Upper lobe of right lung (tissue), 1 donor: ENCODE results near the gene DCUN1D1. TPM values are rescaled to one million over a fixed set of nuclear protein-coding genes. Genes with fewer than 3 reads are reported as not detected.

Experiments used
- ATAC-seq: fragments of 200-7000 bp; cut with Tn5 transposase; one replicate; pipeline ENCODE4 v1.9.1; 2020; ENCODE audit warnings: mild to moderate bottlenecking, moderate library complexity
- DNase-seq: peaks from one replicate; pipeline ENCODE4 v3.0.0-alpha.2; 2020
- H3K27ac ChIP-seq: fragments of 200-600 bp; one replicate; pipeline ENCODE4 v1.8.0; 2022
- H3K27me3 ChIP-seq: fragments of 200-600 bp; one replicate; pipeline ENCODE4 v1.8.0; 2022; ENCODE audit warnings: mild to moderate bottlenecking
- H3K36me3 ChIP-seq: fragments of 200-600 bp; one replicate; pipeline ENCODE4 v1.8.0; 2022
- H3K4me1 ChIP-seq: fragments of 200-600 bp; one replicate; pipeline ENCODE4 v1.8.0; 2022
- H3K4me3 ChIP-seq: fragments of 200-600 bp; one replicate; pipeline ENCODE4 v1.8.0; 2022; ENCODE audit warnings: mild to moderate bottlenecking
- H3K9me3 ChIP-seq: fragments of 200-600 bp; one replicate; pipeline ENCODE4 v1.8.0; 2022
- CTCF ChIP-seq: fragments of 200-600 bp; IDR thresholded peaks from one replicate; pipeline ENCODE4 v1.8.0; 2022; ENCODE audit warnings: antibody characterized with exemption
- intact Hi-C: fragments of 100-400 bp; cut with DNase I; formaldehyde crosslinking; loops from one replicate; pipeline ENCODE4 v1.11.0; 2022
- total RNA-seq: library from RNA; stranded (reverse); fragmentation: NEBNext Ultra II Directional; extraction: Animal tissue kit (Norgen Biotek cat#: 25700); gene quantifications from one replicate; pipeline ENCODE4 v1.2.1, GENCODE V29; 2021
- donor health status: DM: no; HTN: yes; CAD: no; lungs with severe emphysema.

DCUN1D1 gene
- total RNA-seq, 1 donor from 2014 or later: 49.9 TPM

- no peak for ATAC-seq
- TF ChIP-seq CTCF: no peak
- H3K4me3 ChIP-seq: no peak overlapping the region
- peaks cover 32% of the 10 kb centered on the region for H3K36me3 ChIP-seq
- intact Hi-C loops: no loop called here
- no peak overlapping the region for H3K27ac ChIP-seq
- H3K9me3 ChIP-seq: no peaks in the 10 kb centered on the region
- no peak for DNase-seq
- peaks cover 4% of the 10 kb centered on the region for H3K4me1 ChIP-seq
- H3K27me3 ChIP-seq: no peaks in the 10 kb centered on the region
Observed at GRCh38 chr3:182957676-182958266, 22.6 kb downstream of the DCUN1D1 start.

DNA sequence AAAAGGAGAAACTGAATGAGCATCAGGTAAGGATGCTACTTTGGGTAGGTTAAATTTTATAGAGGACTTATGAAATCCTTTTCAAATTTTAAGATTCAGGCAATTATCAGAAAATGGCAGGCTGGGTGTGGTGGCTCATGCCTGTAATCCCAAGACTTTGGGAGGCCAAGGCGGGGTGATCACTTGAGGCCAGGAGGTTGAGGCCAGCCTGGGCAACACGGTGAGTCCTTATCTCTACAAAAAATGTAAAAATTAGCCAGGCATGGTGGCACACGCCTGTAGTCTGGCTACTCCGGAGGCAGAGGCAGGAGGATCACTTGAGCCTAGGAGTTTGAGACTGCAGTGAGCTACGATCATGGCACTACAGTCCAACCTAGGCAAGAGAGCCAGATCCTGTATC is 23.1 kb downstream of the DCUN1D1 start:
- Histone ChIP-seq H3K36me3 (peaks cover 28% of the 10 kb centered on the region), H3K9me3 (no peaks in the 10 kb centered on the region), H3K27ac (no peak overlapping the region), H3K4me3 (no peak overlapping the region), H3K4me1 (no peaks in the 10 kb centered on the region), H3K27me3 (no peaks in the 10 kb centered on the region)
- TF ChIP-seq CTCF: no peak
- intact Hi-C loops: no loop called here
- ATAC-seq (no peak), DNase-seq (no peak)

- DNase-seq: no peak
- TF ChIP-seq CTCF: no peak
- ATAC-seq: no peak
Observed at GRCh38 chr3:182954553-182955235, 25.6 kb downstream of the DCUN1D1 start.

DNA sequence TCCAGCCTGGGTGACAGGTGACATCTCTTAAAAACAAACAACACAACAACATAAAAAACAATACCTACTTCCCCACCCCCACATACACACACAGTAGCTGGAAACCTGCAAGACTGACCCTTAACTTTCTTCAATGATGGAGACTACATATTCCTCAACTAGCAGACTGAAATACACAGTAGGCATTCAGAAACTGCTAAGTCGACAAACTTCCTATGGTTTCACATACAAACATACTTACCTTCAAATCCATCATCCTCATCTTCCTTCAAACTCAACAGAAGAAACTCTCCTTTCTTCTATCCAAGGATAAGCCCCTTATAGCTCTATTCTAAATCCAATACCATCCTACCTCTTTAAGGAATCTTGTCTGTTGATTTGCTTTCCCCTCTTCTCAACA is 30.6 kb downstream of the DCUN1D1 start:
- Histone ChIP-seq H3K9me3 (no peaks in the 10 kb centered on the region), H3K27ac (no peak overlapping the region), H3K27me3 (no peaks in the 10 kb centered on the region), H3K4me3 (no peak overlapping the region), H3K4me1 (no peaks in the 10 kb centered on the region), H3K36me3 (peaks cover 26% of the 10 kb centered on the region)
- DNase-seq (no peak), ATAC-seq (no peak)
- intact Hi-C loops: no loop called here
- TF ChIP-seq CTCF: no peak

More at GRCh38 chr3:182954553-182955235, 25.6 kb downstream of the DCUN1D1 start:
- Histone ChIP-seq H3K9me3 (no peaks in the 10 kb centered on the region), H3K4me1 (no peaks in the 10 kb centered on the region), H3K27me3 (no peaks in the 10 kb centered on the region), H3K4me3 (no peak overlapping the region), H3K36me3 (peaks cover 17% of the 10 kb centered on the region), H3K27ac (no peak overlapping the region)
- intact Hi-C loops: no loop called here

DNA sequence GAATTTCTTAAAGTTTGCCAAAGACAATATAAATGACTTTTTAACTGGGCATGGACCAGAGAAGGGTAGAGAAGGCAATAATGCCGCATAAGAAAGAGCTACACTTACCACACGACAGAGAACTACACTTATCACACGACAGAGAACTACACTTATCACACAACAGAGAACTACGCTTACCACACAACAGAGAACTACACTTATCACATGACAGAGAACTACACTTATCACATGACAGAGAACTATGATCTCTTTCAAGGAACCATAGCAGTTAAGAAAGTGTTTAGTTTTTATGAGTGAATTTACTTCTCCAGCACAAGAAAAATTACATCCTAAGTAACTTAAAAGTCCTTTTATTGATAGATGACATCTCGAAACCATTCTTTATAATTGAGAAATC is 32.0 kb downstream of the DCUN1D1 start:
- peak; percentile 48 for ATAC-seq
- peaks cover 36% of the 10 kb centered on the region for H3K36me3 ChIP-seq
- H3K27me3 ChIP-seq: no peaks in the 10 kb centered on the region
- no peak for TF ChIP-seq CTCF
- intact Hi-C loops: no loop called here
- no peaks in the 10 kb centered on the region for H3K9me3 ChIP-seq
- no peak for DNase-seq
- no peak overlapping the region for H3K27ac ChIP-seq
- H3K4me3 ChIP-seq: no peak overlapping the region
- no peaks in the 10 kb centered on the region for H3K4me1 ChIP-seq
